HepG2 (cell line): ENCODE measurements around the gene SLC25A44. TPM values are rescaled to one million over a fixed set of nuclear protein-coding genes. Genes with fewer than 3 reads are reported as not detected.

Source experiments
- CCDC6 ChIP-seq: sonication (generic); formaldehyde crosslinking; IDR thresholded peaks from 2 replicates; pipeline ENCODE4 v1.8.1; 2022; ENCODE audit warnings: mild to moderate bottlenecking, missing genetic modification reagents, moderate library complexity
- CENPX ChIP-seq: sonication (generic); formaldehyde crosslinking; IDR thresholded peaks from 2 replicates; pipeline ENCODE4 v1.9.0; 2021; ENCODE audit warnings: mild to moderate bottlenecking, missing genetic modification reagents, moderate library complexity
- DPF2 ChIP-seq: sonication (generic); formaldehyde crosslinking; IDR thresholded peaks from 2 replicates; pipeline ENCODE4 v1.4.0; 2020; ENCODE audit warnings: mild to moderate bottlenecking, low read depth, missing genetic modification reagents, borderline replicate concordance
- GATAD2A ChIP-seq: IDR thresholded peaks from 2 replicates; pipeline ENCODE4 v1.6.1; 2016
- HNRNPK ChIP-seq: fragments of 200-400 bp; formaldehyde crosslinking; IDR thresholded peaks from 2 replicates; pipeline ENCODE4 v1.6.1; 2018; ENCODE audit warnings: low read length, low read depth, moderate library complexity, mild to moderate bottlenecking; ENCODE audit not compliant: poor library complexity, severe bottlenecking
- PLRG1 ChIP-seq: fragments of 450-650 bp; conservative IDR thresholded peaks from 2 replicates; pipeline ENCODE4 v1.6.1; 2016
- SMARCC2 ChIP-seq: fragments of 450-650 bp; IDR thresholded peaks from 2 replicates; pipeline ENCODE4 v1.6.1; 2017; ENCODE audit warnings: antibody characterized with exemption, mild to moderate bottlenecking
- SSRP1 ChIP-seq: IDR thresholded peaks from 2 replicates; pipeline ENCODE4 v1.6.1; 2016; ENCODE audit warnings: control low read depth
- TAF1 ChIP-seq: sonication (generic); formaldehyde crosslinking; IDR thresholded peaks from 2 replicates; pipeline ENCODE4 v1.4.0; 2020; ENCODE audit warnings: missing genetic modification reagents
- ZFP36L2 ChIP-seq: sonication (generic); formaldehyde crosslinking; IDR thresholded peaks from 2 replicates; pipeline ENCODE4 v1.4.0; 2020; ENCODE audit warnings: missing genetic modification reagents
- ZNF329 ChIP-seq: sonication (generic); formaldehyde crosslinking; IDR thresholded peaks from 2 replicates; pipeline ENCODE4 v1.9.0; 2021; ENCODE audit warnings: low read depth, mild to moderate bottlenecking, missing genetic modification reagents
- ZNF333 ChIP-seq: sonication (generic); formaldehyde crosslinking; IDR thresholded peaks from 2 replicates; pipeline ENCODE4 v1.4.0; 2020; ENCODE audit warnings: mild to moderate bottlenecking, missing genetic modification reagents, borderline replicate concordance
- ZNF367 ChIP-seq: sonication (generic); formaldehyde crosslinking; IDR thresholded peaks from 2 replicates; pipeline ENCODE4 v1.4.0; 2020; ENCODE audit warnings: missing genetic modification reagents, borderline replicate concordance
- ZNF570 ChIP-seq: sonication (generic); formaldehyde crosslinking; IDR thresholded peaks from 2 replicates; pipeline ENCODE4 v1.4.0; 2020; ENCODE audit warnings: mild to moderate bottlenecking, missing genetic modification reagents, borderline replicate concordance
- ZNF740 ChIP-seq: sonication (generic); formaldehyde crosslinking; IDR thresholded peaks from 2 replicates; pipeline ENCODE4 v1.4.0; 2020; ENCODE audit warnings: missing genetic modification reagents
- polyA plus RNA-seq, 8 experiments: library from polyadenylated mRNA; depleted of rRNA in 3 of 8; stranded (reverse) in 7 of 8; unstranded in 1 of 8; fragments of >200 nt; fragmentation: Illumina TruSeq in 4 of 8; extraction: Trizol in 4 of 8; gene quantifications; 2 replicates each; pipeline versions ENCODE4 v1.2.1 to v1.2.3, GENCODE V29; 2011 to 2016; ENCODE audit warnings: low read depth in 4 of 8, missing spikeins in 1 of 8, mixed read lengths in 1 of 8; ENCODE audit not compliant: insufficient read depth in 1 of 8
- total RNA-seq, 5 experiments: library from RNA; depleted of rRNA; stranded (reverse); fragments of >200 nt; fragmentation: Illumina TruSeq; extraction: Trizol; gene quantifications; 2 replicates each; pipeline ENCODE4 v1.2.3, GENCODE V29; 2016; ENCODE audit warnings: low read depth in 1 of 5
- TF ChIP-seq, protein P1 (sequence below): sonication (generic); formaldehyde crosslinking; IDR thresholded peaks from 2 replicates; pipeline ENCODE4 v1.8.0; 2022; ENCODE audit warnings: missing genetic modification reagents, mild to moderate bottlenecking, moderate library complexity, borderline replicate concordance
- TF ChIP-seq, protein P2 (sequence below): sonication (generic); formaldehyde crosslinking; IDR thresholded peaks from 2 replicates; pipeline ENCODE4 v1.5.0; 2020; ENCODE audit warnings: mild to moderate bottlenecking, low read depth, missing genetic modification reagents, borderline replicate concordance
- TF ChIP-seq, protein P3 (sequence below): IDR thresholded peaks from 2 replicates; pipeline ENCODE4 v1.6.1; 2016; ENCODE audit warnings: missing compliant biosample characterization, missing genetic modification reagents, borderline replicate concordance
- TF ChIP-seq, protein P4 (sequence below): sonication (generic); formaldehyde crosslinking; IDR thresholded peaks from 2 replicates; pipeline ENCODE4 v1.4.0; 2020; ENCODE audit warnings: mild to moderate bottlenecking, low read depth, missing genetic modification reagents
- TF ChIP-seq, protein P5 (sequence below): sonication (generic); formaldehyde crosslinking; IDR thresholded peaks from 2 replicates; pipeline ENCODE4 v1.4.0; 2020; ENCODE audit warnings: missing genetic modification reagents, borderline replicate concordance

Gene SLC25A44
- total and polyA plus RNA-seq, 2 of the 13 experiments (the other 11 are each of a cell fraction or from before 2014, with no cell fraction given), result 10.7 to 13.4 TPM

GRCh38 chr1:156212833-156213643 is 19.1 kb downstream of the SLC25A44 start, which contains the start of gene PMF1 (continued):
- TF ChIP-seq, protein P1, sequence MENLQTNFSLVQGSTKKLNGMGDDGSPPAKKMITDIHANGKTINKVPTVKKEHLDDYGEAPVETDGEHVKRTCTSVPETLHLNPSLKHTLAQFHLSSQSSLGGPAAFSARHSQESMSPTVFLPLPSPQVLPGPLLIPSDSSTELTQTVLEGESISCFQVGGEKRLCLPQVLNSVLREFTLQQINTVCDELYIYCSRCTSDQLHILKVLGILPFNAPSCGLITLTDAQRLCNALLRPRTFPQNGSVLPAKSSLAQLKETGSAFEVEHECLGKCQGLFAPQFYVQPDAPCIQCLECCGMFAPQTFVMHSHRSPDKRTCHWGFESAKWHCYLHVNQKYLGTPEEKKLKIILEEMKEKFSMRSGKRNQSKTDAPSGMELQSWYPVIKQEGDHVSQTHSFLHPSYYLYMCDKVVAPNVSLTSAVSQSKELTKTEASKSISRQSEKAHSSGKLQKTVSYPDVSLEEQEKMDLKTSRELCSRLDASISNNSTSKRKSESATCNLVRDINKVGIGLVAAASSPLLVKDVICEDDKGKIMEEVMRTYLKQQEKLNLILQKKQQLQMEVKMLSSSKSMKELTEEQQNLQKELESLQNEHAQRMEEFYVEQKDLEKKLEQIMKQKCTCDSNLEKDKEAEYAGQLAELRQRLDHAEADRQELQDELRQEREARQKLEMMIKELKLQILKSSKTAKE (CRISPR knock-in tag), result no peak
- TF ChIP-seq GATAD2A (peak; percentile 18; the same call in 1 of the 2 replicates), PLRG1 (no peak), ZFP36L2 (CRISPR knock-in tag) (no peak), CCDC6 (CRISPR knock-in tag) (peak; percentile 78; the same call in 1 of the 2 replicates), CENPX (CRISPR knock-in tag) (no peak), ZNF329 (CRISPR knock-in tag) (no peak), TAF1 (CRISPR knock-in tag) (peak; percentile 90), HNRNPK (no peak), ZNF570 (CRISPR knock-in tag) (no peak), ZNF367 (CRISPR knock-in tag) (no peak), ZNF333 (no peak), ZNF740 (CRISPR knock-in tag) (peak; percentile 59; the same call in 1 of the 2 replicates), SMARCC2 (no peak), DPF2 (CRISPR knock-in tag) (no peak), SSRP1 (CRISPR knock-in tag) (no peak)
- TF ChIP-seq, protein P2, sequence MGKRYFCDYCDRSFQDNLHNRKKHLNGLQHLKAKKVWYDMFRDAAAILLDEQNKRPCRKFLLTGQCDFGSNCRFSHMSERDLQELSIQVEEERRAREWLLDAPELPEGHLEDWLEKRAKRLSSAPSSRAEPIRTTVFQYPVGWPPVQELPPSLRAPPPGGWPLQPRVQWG (CRISPR knock-in tag), result no peak
- TF ChIP-seq, protein P3, sequence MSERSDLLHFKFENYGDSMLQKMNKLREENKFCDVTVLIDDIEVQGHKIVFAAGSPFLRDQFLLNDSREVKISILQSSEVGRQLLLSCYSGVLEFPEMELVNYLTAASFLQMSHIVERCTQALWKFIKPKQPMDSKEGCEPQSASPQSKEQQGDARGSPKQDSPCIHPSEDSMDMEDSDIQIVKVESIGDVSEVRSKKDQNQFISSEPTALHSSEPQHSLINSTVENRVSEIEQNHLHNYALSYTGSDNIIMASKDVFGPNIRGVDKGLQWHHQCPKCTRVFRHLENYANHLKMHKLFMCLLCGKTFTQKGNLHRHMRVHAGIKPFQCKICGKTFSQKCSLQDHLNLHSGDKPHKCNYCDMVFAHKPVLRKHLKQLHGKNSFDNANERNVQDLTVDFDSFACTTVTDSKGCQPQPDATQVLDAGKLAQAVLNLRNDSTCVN, result no peak; the same call in 1 of the 2 replicates
- TF ChIP-seq, protein P4, sequence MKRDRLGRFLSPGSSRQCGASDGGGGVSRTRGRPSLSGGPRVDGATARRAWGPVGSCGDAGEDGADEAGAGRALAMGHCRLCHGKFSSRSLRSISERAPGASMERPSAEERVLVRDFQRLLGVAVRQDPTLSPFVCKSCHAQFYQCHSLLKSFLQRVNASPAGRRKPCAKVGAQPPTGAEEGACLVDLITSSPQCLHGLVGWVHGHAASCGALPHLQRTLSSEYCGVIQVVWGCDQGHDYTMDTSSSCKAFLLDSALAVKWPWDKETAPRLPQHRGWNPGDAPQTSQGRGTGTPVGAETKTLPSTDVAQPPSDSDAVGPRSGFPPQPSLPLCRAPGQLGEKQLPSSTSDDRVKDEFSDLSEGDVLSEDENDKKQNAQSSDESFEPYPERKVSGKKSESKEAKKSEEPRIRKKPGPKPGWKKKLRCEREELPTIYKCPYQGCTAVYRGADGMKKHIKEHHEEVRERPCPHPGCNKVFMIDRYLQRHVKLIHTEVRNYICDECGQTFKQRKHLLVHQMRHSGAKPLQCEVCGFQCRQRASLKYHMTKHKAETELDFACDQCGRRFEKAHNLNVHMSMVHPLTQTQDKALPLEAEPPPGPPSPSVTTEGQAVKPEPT (CRISPR knock-in tag), result peak; percentile 72; the same call in 1 of the 2 replicates
- TF ChIP-seq, protein P5, sequence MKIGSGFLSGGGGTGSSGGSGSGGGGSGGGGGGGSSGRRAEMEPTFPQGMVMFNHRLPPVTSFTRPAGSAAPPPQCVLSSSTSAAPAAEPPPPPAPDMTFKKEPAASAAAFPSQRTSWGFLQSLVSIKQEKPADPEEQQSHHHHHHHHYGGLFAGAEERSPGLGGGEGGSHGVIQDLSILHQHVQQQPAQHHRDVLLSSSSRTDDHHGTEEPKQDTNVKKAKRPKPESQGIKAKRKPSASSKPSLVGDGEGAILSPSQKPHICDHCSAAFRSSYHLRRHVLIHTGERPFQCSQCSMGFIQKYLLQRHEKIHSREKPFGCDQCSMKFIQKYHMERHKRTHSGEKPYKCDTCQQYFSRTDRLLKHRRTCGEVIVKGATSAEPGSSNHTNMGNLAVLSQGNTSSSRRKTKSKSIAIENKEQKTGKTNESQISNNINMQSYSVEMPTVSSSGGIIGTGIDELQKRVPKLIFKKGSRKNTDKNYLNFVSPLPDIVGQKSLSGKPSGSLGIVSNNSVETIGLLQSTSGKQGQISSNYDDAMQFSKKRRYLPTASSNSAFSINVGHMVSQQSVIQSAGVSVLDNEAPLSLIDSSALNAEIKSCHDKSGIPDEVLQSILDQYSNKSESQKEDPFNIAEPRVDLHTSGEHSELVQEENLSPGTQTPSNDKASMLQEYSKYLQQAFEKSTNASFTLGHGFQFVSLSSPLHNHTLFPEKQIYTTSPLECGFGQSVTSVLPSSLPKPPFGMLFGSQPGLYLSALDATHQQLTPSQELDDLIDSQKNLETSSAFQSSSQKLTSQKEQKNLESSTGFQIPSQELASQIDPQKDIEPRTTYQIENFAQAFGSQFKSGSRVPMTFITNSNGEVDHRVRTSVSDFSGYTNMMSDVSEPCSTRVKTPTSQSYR (CRISPR knock-in tag), result peak; percentile 83
